Karpas-422 (cell line): ENCODE results near the gene TXNL4A. TPM values are rescaled to one million over a fixed set of nuclear protein-coding genes. Genes with fewer than 3 reads are reported as not detected.

ENCODE experiments used
- DNase-seq: peaks from one replicate; pipeline ENCODE4 v3.0.0-alpha.2; 2015
- H2AFZ ChIP-seq: fragments of 200-600 bp; sonication (generic); 2 replicates; pipeline ENCODE4 v1.6.1; 2014; ENCODE audit warnings: antibody characterized with exemption, low read length, mixed read lengths
- H3K27ac ChIP-seq: fragments of 200-600 bp; sonication (generic); 2 replicates; pipeline ENCODE4 v1.5.1; 2014; ENCODE audit warnings: mild to moderate bottlenecking, low read length, moderate library complexity
- H3K27me3 ChIP-seq: fragments of 200-600 bp; sonication (generic); 2 replicates; pipeline ENCODE4 v1.6.1; 2014; ENCODE audit warnings: low read length, mixed read lengths
- H3K36me3 ChIP-seq: fragments of 200-600 bp; sonication (generic); 2 replicates; pipeline ENCODE4 v1.6.1; 2014; ENCODE audit warnings: low read length, mixed read lengths; ENCODE audit not compliant: insufficient read depth
- H3K4me1 ChIP-seq: fragments of 200-600 bp; sonication (generic); 2 replicates; pipeline ENCODE4 v1.6.1; 2014; ENCODE audit warnings: mild to moderate bottlenecking, low read length, mixed read lengths
- H3K4me2 ChIP-seq: fragments of 200-600 bp; sonication (generic); 2 replicates; pipeline ENCODE4 v1.6.1; 2014; ENCODE audit warnings: low read length, low read depth, mild to moderate bottlenecking; ENCODE audit not compliant: poor library complexity, severe bottlenecking
- H3K4me3 ChIP-seq: fragments of 200-600 bp; sonication (generic); 2 replicates; pipeline ENCODE4 v1.5.1; 2014; ENCODE audit warnings: mild to moderate bottlenecking, antibody characterized with exemption, low read length, mixed read lengths
- H3K79me2 ChIP-seq: fragments of 200-600 bp; sonication (generic); 2 replicates; pipeline ENCODE4 v1.6.1; 2014; ENCODE audit warnings: mild to moderate bottlenecking, low read length, mixed read lengths
- H3K9ac ChIP-seq: fragments of 200-600 bp; sonication (generic); 2 replicates; pipeline ENCODE4 v1.6.0; 2014; ENCODE audit warnings: low read length
- H3K9me2 ChIP-seq: fragments of 200-600 bp; sonication (generic), shearing (Covaris generic); replicated peaks from 2 replicates; pipeline ENCODE4 v1.6.0; 2014; ENCODE audit warnings: mild to moderate bottlenecking, low read length, moderate library complexity; ENCODE audit not compliant: insufficient read depth
- H3K9me3 ChIP-seq: fragments of 300-700, 200-600 bp; sonication (generic); 2 replicates; pipeline ENCODE4 v1.6.1; 2014; ENCODE audit warnings: low read length, mixed read lengths
- H4K20me1 ChIP-seq: fragments of 200-600 bp; sonication (generic); 2 replicates; pipeline ENCODE4 v1.6.1; 2014; ENCODE audit warnings: mild to moderate bottlenecking, antibody characterized with exemption, low read length, low read depth; ENCODE audit not compliant: insufficient read depth
- total RNA-seq: library from RNA; depleted of rRNA; stranded (reverse); fragments of >200 nt; shearing (Covaris generic); gene quantifications from 2 replicates; pipeline ENCODE4 v1.2.3, GENCODE V29; 2014; ENCODE audit warnings: low replicate concordance

Gene TXNL4A
- total RNA-seq, 1 experiment from 2014 or later = 186 TPM

GRCh38 chr18:79942786-79943607 is 45.4 kb downstream of the TXNL4A start:
- Histone ChIP-seq H4K20me1 (peaks cover 14% of the 10 kb centered on the region), H3K4me1 (peaks cover 25% of the 10 kb centered on the region), H3K4me3 (no peak overlapping the region), H3K9ac (no peak overlapping the region), H3K9me3 (no peaks in the 10 kb centered on the region), H3K4me2 (no peak overlapping the region), H3K79me2 (peaks cover 96% of the 10 kb centered on the region), H2AFZ (no peak overlapping the region), H3K27me3 (no peaks in the 10 kb centered on the region), H3K27ac (no peak overlapping the region), H3K9me2 (no peaks in the 10 kb centered on the region), H3K36me3 (peaks cover 44% of the 10 kb centered on the region)
- no peak for DNase-seq

GRCh38 chr18:79942211-79942610 is 46.2 kb downstream of the TXNL4A start:
- Histone ChIP-seq H3K36me3 (peaks cover 52% of the 10 kb centered on the region), H4K20me1 (peaks cover 11% of the 10 kb centered on the region), H3K4me1 (peaks cover 19% of the 10 kb centered on the region)

GRCh38 chr18:79941473-79942119 is 46.8 kb downstream of the TXNL4A start:
- peaks cover 58% of the 10 kb centered on the region for H3K36me3 ChIP-seq
- H3K27me3 ChIP-seq = no peaks in the 10 kb centered on the region
- H3K4me1 ChIP-seq = peaks cover 13% of the 10 kb centered on the region
- no peak overlapping the region for H3K4me2 ChIP-seq
- no peak overlapping the region for H3K9ac ChIP-seq
- no peak overlapping the region for H2AFZ ChIP-seq
- peaks cover 11% of the 10 kb centered on the region for H4K20me1 ChIP-seq
- H3K79me2 ChIP-seq = peaks cover 98% of the 10 kb centered on the region
- no peak overlapping the region for H3K27ac ChIP-seq
- DNase-seq = no peak
- no peaks in the 10 kb centered on the region for H3K9me2 ChIP-seq
- H3K4me3 ChIP-seq = no peak overlapping the region
- no peaks in the 10 kb centered on the region for H3K9me3 ChIP-seq

More at GRCh38 chr18:79942211-79942610, 46.2 kb downstream of the TXNL4A start:
- DNase-seq = no peak
- Histone ChIP-seq H2AFZ (no peak overlapping the region), H3K27ac (no peak overlapping the region), H3K9me3 (no peaks in the 10 kb centered on the region), H3K9ac (no peak overlapping the region), H3K4me2 (no peak overlapping the region), H3K4me3 (no peak overlapping the region), H3K79me2 (peaks cover 98% of the 10 kb centered on the region), H3K9me2 (no peaks in the 10 kb centered on the region), H3K27me3 (no peaks in the 10 kb centered on the region)

- no peak overlapping the region for H3K9ac ChIP-seq
- no peak overlapping the region for H3K27ac ChIP-seq
- no peaks in the 10 kb centered on the region for H3K27me3 ChIP-seq
- peaks cover 11% of the 10 kb centered on the region for H4K20me1 ChIP-seq
- peaks cover 65% of the 10 kb centered on the region for H3K36me3 ChIP-seq
- no peak for DNase-seq
- no peak overlapping the region for H2AFZ ChIP-seq
- no peaks in the 10 kb centered on the region for H3K9me2 ChIP-seq
- no peak overlapping the region for H3K4me2 ChIP-seq
- H3K9me3 ChIP-seq = no peaks in the 10 kb centered on the region
- H3K79me2 ChIP-seq = peaks cover 98% of the 10 kb centered on the region
- peaks cover 7% of the 10 kb centered on the region for H3K4me1 ChIP-seq
- no peak overlapping the region for H3K4me3 ChIP-seq
Measured at GRCh38 chr18:79940814-79941472, 47.4 kb downstream of the TXNL4A start.

- no peak for DNase-seq
- H4K20me1 ChIP-seq = peaks cover 9% of the 10 kb centered on the region
- H3K79me2 ChIP-seq = peaks cover 98% of the 10 kb centered on the region
- H2AFZ ChIP-seq = no peak overlapping the region
- H3K27ac ChIP-seq = no peak overlapping the region
- H3K9ac ChIP-seq = no peak overlapping the region
- no peak overlapping the region for H3K4me2 ChIP-seq
- peaks cover under 1% of the 10 kb centered on the region; the same call in 1 of the 2 replicates for H3K4me1 ChIP-seq
- no peaks in the 10 kb centered on the region; the same call in 1 of the 2 replicates for H3K9me3 ChIP-seq
- H3K27me3 ChIP-seq = no peaks in the 10 kb centered on the region
- H3K9me2 ChIP-seq = no peaks in the 10 kb centered on the region
- H3K36me3 ChIP-seq = peaks cover 71% of the 10 kb centered on the region
- H3K4me3 ChIP-seq = no peak overlapping the region
Measured at GRCh38 chr18:79940126-79940813, 48.1 kb downstream of the TXNL4A start.

- no peak overlapping the region for H3K4me2 ChIP-seq
- H3K9me2 ChIP-seq = no peaks in the 10 kb centered on the region
- no peaks in the 10 kb centered on the region for H3K27me3 ChIP-seq
- no peak overlapping the region for H2AFZ ChIP-seq
- peaks cover 97% of the 10 kb centered on the region for H3K79me2 ChIP-seq
- no peak overlapping the region for H3K4me3 ChIP-seq
- H4K20me1 ChIP-seq = no peaks in the 10 kb centered on the region
- H3K9ac ChIP-seq = no peak overlapping the region
- no peaks in the 10 kb centered on the region; the same call in 1 of the 2 replicates for H3K9me3 ChIP-seq
- no peaks in the 10 kb centered on the region for H3K4me1 ChIP-seq
- H3K27ac ChIP-seq = no peak overlapping the region
- H3K36me3 ChIP-seq = peaks cover 82% of the 10 kb centered on the region
- no peak for DNase-seq
Measured at GRCh38 chr18:79939096-79939495, 49.3 kb downstream of the TXNL4A start.

- H3K9me2 ChIP-seq = no peaks in the 10 kb centered on the region
- no peak overlapping the region for H3K27ac ChIP-seq
- peaks cover 91% of the 10 kb centered on the region for H3K36me3 ChIP-seq
- no peaks in the 10 kb centered on the region for H4K20me1 ChIP-seq
- no peak overlapping the region for H3K4me3 ChIP-seq
- no peaks in the 10 kb centered on the region for H3K4me1 ChIP-seq
- peaks cover 98% of the 10 kb centered on the region for H3K79me2 ChIP-seq
- H2AFZ ChIP-seq = no peak overlapping the region
- H3K9me3 ChIP-seq = peaks cover 6% of the 10 kb centered on the region
- H3K9ac ChIP-seq = no peak overlapping the region
- H3K27me3 ChIP-seq = no peaks in the 10 kb centered on the region
- no peak for DNase-seq
- no peak overlapping the region for H3K4me2 ChIP-seq
Measured at GRCh38 chr18:79938196-79938595, 50.2 kb downstream of the TXNL4A start.
